Right cardiac atrium (tissue), 5 donors: ENCODE results near the gene OIT3. TPM values are rescaled to one million over a fixed set of nuclear protein-coding genes. Genes with fewer than 3 reads are reported as not detected.

Experiments
- ATAC-seq, 2 donors: fragments of 200-7000 bp; cut with Tn5 transposase; one replicate each; pipeline versions ENCODE4 v1.8.0 to v1.9.1; 2020; ENCODE audit warnings: moderate library complexity in 2 of 2, mild to moderate bottlenecking in 1 of 2
- DNase-seq, 3 donors: peaks; one replicate each; pipeline ENCODE4 v3.0.0-alpha.2; 2020
- H3K27ac ChIP-seq: one replicate; pipeline ENCODE4 v1.5.1; 2013; ENCODE audit warnings: mild to moderate bottlenecking, low read length, control low read depth, moderate library complexity
- H3K27me3 ChIP-seq: one replicate; pipeline ENCODE4 v1.6.1; 2013; ENCODE audit not compliant: control insufficient read depth, insufficient read depth
- H3K4me1 ChIP-seq: one replicate; pipeline ENCODE4 v1.6.1; 2013; ENCODE audit warnings: low read length; ENCODE audit not compliant: control insufficient read depth, insufficient read depth
- H3K4me3 ChIP-seq: one replicate; pipeline ENCODE4 v1.5.1; 2013; ENCODE audit warnings: low read length, control low read depth
- H3K9me3 ChIP-seq: one replicate; pipeline ENCODE4 v1.6.1; 2013; ENCODE audit warnings: low read length; ENCODE audit not compliant: control insufficient read depth
- WGBS: extraction: QIAGEN DNeasy Blood & Tissue Kit; methylation state at CpG from one replicate; pipeline ENCODE4 v1.1.7; 2013; 5-methylcytosine and 5-hydroxymethylcytosine counted together
- intact Hi-C, 4 donors: fragments of 100-400 bp; cut with DNase I; formaldehyde crosslinking; loops; one replicate each; pipeline versions ENCODE4 v1.11.0 to v1.14.0; 2022 to 2023
- polyA plus RNA-seq: library from polyadenylated mRNA; stranded (reverse); fragments of 200-250 nt; gene quantifications from one replicate; pipeline ENCODE4 v1.2.3, GENCODE V29; 2013
- total RNA-seq, 4 donors: library from RNA; stranded (reverse); fragmentation: NEBNext Ultra II Directional; extraction: Animal tissue kit (Norgen Biotek cat#: 25700); gene quantifications; one replicate each; pipeline ENCODE4 v1.2.1, GENCODE V29; 2021
- donor health status: healthy with polysubstance abuse.
- donor health status: DM: no; HTN: yes; CAD: no.
- donor health status: DM: no; HTN: no; CAD: no.
- donor health status: DM: no; HTN: yes; CAD: no; lungs with severe emphysema.
- donor health status: DM: yes; HTN: yes; CAD: no.

The OIT3 gene
- total and polyA plus RNA-seq, 5 donors = 0.34 to 3.0 (median 0.80) TPM

DNA sequence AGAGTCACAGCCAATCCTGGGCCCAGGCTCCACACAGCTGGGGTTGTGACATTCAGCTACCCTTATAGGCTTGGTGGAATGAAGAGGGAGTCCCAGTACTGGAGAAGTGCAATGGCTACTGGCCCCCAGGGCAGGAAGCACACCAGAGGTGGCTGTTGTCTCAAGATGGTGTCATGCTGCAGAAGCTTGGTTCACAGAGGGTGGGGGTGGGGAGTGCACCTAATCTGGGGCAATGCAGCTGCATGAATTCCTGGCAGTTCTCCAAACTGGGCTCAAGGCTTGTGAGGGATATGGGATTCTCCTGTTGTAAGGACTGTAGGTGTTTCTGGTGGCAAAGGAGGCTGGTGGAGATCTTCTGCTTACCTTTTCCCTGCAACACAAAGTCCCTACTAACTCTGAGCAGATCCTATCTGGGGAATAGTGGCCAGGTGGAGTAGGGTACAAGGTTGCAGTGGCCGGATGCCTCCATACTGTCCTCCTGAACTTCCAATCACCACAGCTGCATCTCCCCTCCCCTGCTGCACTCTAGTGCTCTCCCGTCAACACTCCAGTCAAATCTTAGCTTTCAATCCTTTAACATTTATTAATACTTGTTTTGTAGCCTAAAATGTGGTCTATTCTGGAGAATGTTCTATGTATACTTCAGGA lies 88.5 kb downstream of the OIT3 start:
- ATAC-seq (no peak), DNase-seq (no peak)
- H3K9me3 ChIP-seq = no peaks in the 10 kb centered on the region
- H3K27ac ChIP-seq = no peak overlapping the region
- WGBS = 90% methylated on average over 2 of the region's 2 CpGs
- H3K4me3 ChIP-seq = no peak overlapping the region
- intact Hi-C loops = no loop called here
- no peaks in the 10 kb centered on the region for H3K4me1 ChIP-seq
- H3K27me3 ChIP-seq = no peaks in the 10 kb centered on the region

Other genes with a start within 250 kb of the OIT3 start
- gene MCU, start 201.6 kb upstream of the OIT3 start, total RNA-seq = 10 to 100 TPM; 17.7 to 22.1 (median 18.8) TPM
- gene MCU, start 201.6 kb upstream of the OIT3 start, polyA plus RNA-seq = 14.2 TPM
- 1 to 10 TPM; 2.6 to 7.9 (median 6.3) TPM for gene PLA2G12B, start 61.1 kb downstream of the OIT3 start, total RNA-seq
- 16.6 TPM for gene PLA2G12B, start 61.1 kb downstream of the OIT3 start, polyA plus RNA-seq
- 10 to 100 TPM; 37.4 to 55.8 (median 43.9) TPM for gene P4HA1, start 203.1 kb downstream of the OIT3 start, total RNA-seq
- gene P4HA1, start 203.1 kb downstream of the OIT3 start, polyA plus RNA-seq = 21.8 TPM
- gene NUDT13, start 216.7 kb downstream of the OIT3 start, total RNA-seq = 1 to 10 TPM; 1.9 to 4.1 (median 2.8) TPM
- gene NUDT13, start 216.7 kb downstream of the OIT3 start, polyA plus RNA-seq = 2.7 TPM